Measurements from ENCODE around the gene CNN3. TPM values are rescaled to one million over a fixed set of nuclear protein-coding genes. Genes with fewer than 3 reads are reported as not detected.

Gene CNN3
- total RNA-seq, 2 experiments from 2014 or later = 12.8 to 12.9 TPM

DNA sequence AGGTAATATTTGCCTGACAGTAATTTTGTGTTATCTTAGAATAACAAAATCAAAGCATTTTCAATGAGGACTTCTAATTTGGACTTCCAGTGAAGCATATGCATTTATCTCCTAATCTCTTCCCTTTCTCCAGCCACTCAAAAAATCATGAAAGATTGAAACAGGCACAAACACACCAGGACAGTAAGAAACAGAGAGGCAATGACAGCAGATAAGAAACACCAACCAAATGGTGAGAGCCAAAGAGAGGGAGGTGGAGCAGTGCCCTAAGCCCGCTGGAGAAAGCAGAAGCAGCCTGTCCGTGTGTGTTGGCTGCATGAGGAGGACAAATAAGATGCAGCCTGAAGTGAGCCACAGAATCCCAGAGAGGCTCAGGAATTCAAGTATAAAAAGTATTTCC is 67.7 kb downstream of the CNN3 start:
- H3K27me3 Mint-ChIP-seq = peaks cover 2% of the 10 kb centered on the region
- no peaks in the 10 kb centered on the region for H3K9me3 Mint-ChIP-seq
- CTCF ChIA-PET = interaction anchor here (1.1 to 1.4 kb wide), 2 partner anchors 184 to 225 kb away, joined by 3 to 7 read pairs; no protein-coding TSS in a partner anchor
- no peak overlapping the region for H3K27ac Mint-ChIP-seq
- intact Hi-C loops (cut with micrococcal nuclease) = no loop called here
- TF ChIP-seq CTCF (IDR thresholded peaks at IDR 0.05) = no peak
- no peak for DNase-seq
- no peak overlapping the region for H3K4me3 Mint-ChIP-seq
- POLR2A ChIA-PET = interaction anchor here (1.0 kb wide), 1 partner anchor 155 kb away, joined by 3 read pairs; no protein-coding TSS in a partner anchor
- no peaks in the 10 kb centered on the region for H3K4me1 Mint-ChIP-seq (ENCODE audit: low read depth)
- no peaks in the 10 kb centered on the region for H3K36me3 Mint-ChIP-seq (ENCODE audit: low read depth)
- no peak for ATAC-seq

DNA sequence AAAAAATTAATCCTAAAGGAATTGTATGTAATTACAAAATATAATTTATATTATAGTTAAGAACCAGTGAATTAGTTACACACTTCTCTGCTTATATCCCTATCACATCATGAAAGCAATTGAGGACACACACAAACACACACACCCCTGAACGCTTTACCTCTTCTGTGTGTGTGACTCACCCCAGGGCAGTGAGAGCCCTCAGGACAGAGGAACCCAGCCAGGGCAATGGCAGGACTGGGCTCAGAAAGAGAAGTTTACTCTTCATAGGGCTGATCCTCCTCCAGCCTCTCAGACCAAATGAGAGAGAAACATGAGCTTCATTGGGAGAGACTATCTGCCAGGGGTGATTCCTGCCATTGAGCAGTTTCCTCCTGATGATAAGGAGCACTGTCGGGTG is 68.6 kb downstream of the CNN3 start:
- ChIA-PET POLR2A (no interaction called here), CTCF (no interaction called here)
- no peak for TF ChIP-seq CTCF (IDR thresholded peaks at IDR 0.05)
- H3K4me3 Mint-ChIP-seq = no peak overlapping the region
- ATAC-seq (no peak), DNase-seq (no peak)
- no peaks in the 10 kb centered on the region for H3K4me1 Mint-ChIP-seq (ENCODE audit: low read depth)
- no peak overlapping the region for H3K27ac Mint-ChIP-seq
- peaks cover 2% of the 10 kb centered on the region for H3K27me3 Mint-ChIP-seq
- no peaks in the 10 kb centered on the region for H3K36me3 Mint-ChIP-seq (ENCODE audit: low read depth)
- H3K9me3 Mint-ChIP-seq = no peaks in the 10 kb centered on the region
- intact Hi-C loops (cut with micrococcal nuclease) = no loop called here

DNA sequence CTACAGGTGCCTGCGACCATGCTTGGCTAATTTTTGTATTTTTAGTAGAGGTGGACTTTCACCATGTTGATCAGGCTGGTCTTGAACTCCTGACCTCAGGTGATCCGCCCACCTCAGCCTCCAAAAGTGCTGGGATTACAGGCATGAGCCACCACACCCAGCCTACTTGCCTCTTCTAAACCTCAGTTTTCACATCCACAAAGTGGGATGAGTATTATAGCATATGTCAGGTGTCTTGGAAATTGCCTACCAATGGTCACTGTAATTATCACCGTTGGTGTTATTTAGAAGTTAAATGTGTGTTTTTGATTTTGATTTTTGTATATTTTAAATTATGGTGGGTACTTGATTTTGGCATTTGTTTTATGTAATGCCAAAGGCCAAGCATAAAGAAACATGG is 70.0 kb downstream of the CNN3 start:
- no peak overlapping the region for H3K27ac Mint-ChIP-seq
- DNase-seq (no peak), ATAC-seq (no peak)
- no peaks in the 10 kb centered on the region for H3K36me3 Mint-ChIP-seq (ENCODE audit: low read depth)
- POLR2A ChIA-PET = no interaction called here
- no peak overlapping the region for H3K4me3 Mint-ChIP-seq
- intact Hi-C loops (cut with micrococcal nuclease) = no loop called here
- CTCF ChIA-PET = interaction anchor here (1.3 to 9.2 kb wide), 4 partner anchors 11 to 186 kb away, joined by 3 to 228 read pairs (median 4); no protein-coding TSS in a partner anchor
- no peaks in the 10 kb centered on the region for H3K4me1 Mint-ChIP-seq (ENCODE audit: low read depth)
- TF ChIP-seq CTCF (IDR thresholded peaks at IDR 0.05) = no peak
- H3K27me3 Mint-ChIP-seq = peaks cover 2% of the 10 kb centered on the region
- no peaks in the 10 kb centered on the region for H3K9me3 Mint-ChIP-seq

DNA sequence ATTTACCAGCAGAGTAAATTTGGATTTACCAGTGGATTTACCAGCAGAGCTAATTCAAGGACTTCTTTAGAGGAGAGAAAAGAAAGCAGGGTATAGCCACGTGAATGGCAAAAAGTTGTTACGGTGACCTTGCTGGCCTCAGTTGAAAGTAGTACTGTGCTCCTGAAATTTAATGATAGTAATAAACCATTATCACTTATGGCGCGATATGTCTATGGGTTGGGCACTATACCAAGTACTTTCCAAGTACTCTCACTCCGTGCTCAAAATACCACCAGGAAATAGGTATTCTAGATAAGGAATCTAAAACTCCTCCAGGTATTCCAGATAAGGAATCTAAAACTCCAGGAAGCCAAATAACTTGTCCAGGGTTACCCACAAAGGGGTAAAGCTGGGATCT is 70.9 kb downstream of the CNN3 start:
- H3K4me3 Mint-ChIP-seq = no peak overlapping the region
- ChIA-PET CTCF (interaction anchor here (1.0 to 9.2 kb wide), 10 partner anchors 8 to 218 kb away, joined by 3 to 228 read pairs (median 12); partner anchors contain the start of gene ALG14), POLR2A (no interaction called here)
- no peak for TF ChIP-seq CTCF (IDR thresholded peaks at IDR 0.05)
- peaks cover 2% of the 10 kb centered on the region for H3K27me3 Mint-ChIP-seq
- ATAC-seq (no peak), DNase-seq (no peak)
- H3K4me1 Mint-ChIP-seq (ENCODE audit: low read depth) = no peaks in the 10 kb centered on the region
- no peak overlapping the region for H3K27ac Mint-ChIP-seq
- no peaks in the 10 kb centered on the region for H3K36me3 Mint-ChIP-seq (ENCODE audit: low read depth)
- intact Hi-C loops (cut with micrococcal nuclease) = no loop called here
- no peaks in the 10 kb centered on the region for H3K9me3 Mint-ChIP-seq

DNA sequence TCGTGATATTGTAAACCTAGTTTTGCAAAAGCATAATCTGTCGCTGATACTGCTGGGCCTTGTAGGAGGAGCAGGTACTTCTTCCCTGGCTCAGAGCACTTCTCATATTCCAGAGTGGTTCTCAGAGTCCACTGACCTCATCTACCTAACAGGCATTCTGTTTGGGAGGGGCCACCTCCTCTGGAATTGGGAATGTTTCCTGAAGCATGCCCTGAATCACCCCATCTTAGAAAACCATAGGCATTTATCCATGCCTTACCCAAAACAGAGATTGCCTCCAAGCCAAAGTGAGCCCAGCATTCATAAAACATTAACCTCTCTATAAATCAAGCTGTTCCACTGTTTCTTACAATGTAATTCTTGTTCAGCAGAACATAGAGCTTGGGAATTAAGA is 71.6 kb downstream of the CNN3 start:
- intact Hi-C loops (cut with micrococcal nuclease) = no loop called here
- CTCF ChIA-PET = interaction anchor here (0.6 to 9.2 kb wide), 32 partner anchors 9 to 378 kb away, joined by 3 to 228 read pairs (median 8); partner anchors contain the start of genes ALG14, CNN3 and RWDD3
- TF ChIP-seq CTCF (IDR thresholded peaks at IDR 0.05) = no peak
- no peak for DNase-seq
- H3K4me1 Mint-ChIP-seq (ENCODE audit: low read depth) = no peaks in the 10 kb centered on the region
- H3K27ac Mint-ChIP-seq = no peak overlapping the region
- no peaks in the 10 kb centered on the region for H3K9me3 Mint-ChIP-seq
- POLR2A ChIA-PET = interaction anchor here (1.5 kb wide), 1 partner anchor 189 kb away, joined by 8 read pairs; no protein-coding TSS in a partner anchor
- peaks cover 2% of the 10 kb centered on the region for H3K27me3 Mint-ChIP-seq
- no peaks in the 10 kb centered on the region for H3K36me3 Mint-ChIP-seq (ENCODE audit: low read depth)
- no peak for ATAC-seq
- H3K4me3 Mint-ChIP-seq = no peak overlapping the region

Data from activated CD8-positive, alpha-beta T cell treated with anti-CD3 and anti-CD28 coated beads for 36 hours (primary cell).